Inferior parietal cortex (tissue), 1 donor: Measurements from ENCODE around the gene KMT2D.
A peak's percentile ranks its signal among the peaks of the same experiment; 100 is the strongest.

ENCODE experiments used
- DNase-seq: peaks from one replicate; pipeline ENCODE4 v3.0.0-alpha.2; 2016; ENCODE audit errors: extremely low spot score

Gene KMT2D

GRCh38 chr12:49060237-49061156 lies at the start of gene KMT2D:
Gene KMT2D (minus strand): TSS chr12:49060794. CDS start chr12:49055324, 5,470 bp downstream.
- DNase-seq, result peak; percentile 93

GRCh38 chr12:49109641-49110463 lies 49.3 kb upstream of the KMT2D start:
- DNase-seq, result no peak

- no peak for DNase-seq
Observed at GRCh38 chr12:49108958-49109404, 48.4 kb upstream of the KMT2D start.

- DNase-seq, result no peak
Observed at GRCh38 chr12:49105504-49106084, 45.0 kb upstream of the KMT2D start.

- no peak for DNase-seq
Observed at GRCh38 chr12:49104822-49105221, 44.2 kb upstream of the KMT2D start.

GRCh38 chr12:49100380-49100779 lies 39.8 kb upstream of the KMT2D start:
- no peak for DNase-seq

GRCh38 chr12:49098703-49099102 lies 38.1 kb upstream of the KMT2D start:
- no peak for DNase-seq

GRCh38 chr12:49098035-49098451 lies 37.4 kb upstream of the KMT2D start:
- peak; percentile 66 for DNase-seq

- no peak for DNase-seq
Observed at GRCh38 chr12:49097381-49097780, 36.8 kb upstream of the KMT2D start.

- DNase-seq, result no peak
Observed at GRCh38 chr12:49094975-49095365, 34.4 kb upstream of the KMT2D start.

GRCh38 chr12:49094160-49094974 lies 33.8 kb upstream of the KMT2D start, which contains the start of gene DHH:
Gene DHH (minus strand): TSS chr12:49094801. CDS start chr12:49094512, 289 bp downstream.
- no peak for DNase-seq

GRCh38 chr12:49093792-49094159 lies 33.2 kb upstream of the KMT2D start:
- DNase-seq, result no peak

GRCh38 chr12:49092816-49093406 lies 32.3 kb upstream of the KMT2D start:
- no peak for DNase-seq

GRCh38 chr12:49092086-49092815 lies 31.7 kb upstream of the KMT2D start:
- peak; percentile 72 for DNase-seq

GRCh38 chr12:49091836-49092085 lies 31.2 kb upstream of the KMT2D start:
- DNase-seq, result no peak

- DNase-seq, result no peak
Observed at GRCh38 chr12:49091056-49091835, 30.7 kb upstream of the KMT2D start.

GRCh38 chr12:49089821-49090773 lies 29.5 kb upstream of the KMT2D start:
- DNase-seq, result no peak

- DNase-seq, result no peak
Observed at GRCh38 chr12:49088932-49089330, 28.3 kb upstream of the KMT2D start.
